Measurements from ENCODE around the gene DPF3. TPM values are rescaled to one million over a fixed set of nuclear protein-coding genes. Genes with fewer than 3 reads are reported as not detected.

Gene DPF3
- total and polyA plus RNA-seq, 9 of the 15 experiments (the other 6 are each of a cell fraction or from before 2014, with no cell fraction given): 0.21 to 4.9 (median 1.2) TPM

- CTCF ChIA-PET (ENCODE audit: low intra/inter-chr PET ratio): no interaction called here
- Histone ChIP-seq H3K36me3 (ENCODE audit: control insufficient read depth, insufficient read depth, low read length) (no peaks in the 10 kb centered on the region), H3K9me3 (replicated peaks; ENCODE audit: control insufficient read depth, insufficient read depth, low read depth, low read length) (no peaks in the 10 kb centered on the region), H3K27ac (ENCODE audit: extremely low read depth, low read depth, low read length) (no peak overlapping the region), H3K4me2 (ENCODE audit: insufficient read depth, low read length) (no peak overlapping the region), H3K79me2 (ENCODE audit: control insufficient read depth, insufficient read depth, low read length) (no peaks in the 10 kb centered on the region), H3K9ac (ENCODE audit: insufficient read depth in 1 of 2, low read depth in 2 of 2, low read length in 2 of 2) (no peak overlapping the region), H4K20me1 (replicated peaks; ENCODE audit: control insufficient read depth, insufficient read depth, low read length) (no peaks in the 10 kb centered on the region), H2AFZ (ENCODE audit: low read depth, low read length) (no peak overlapping the region), H3K27me3 (ENCODE audit: control insufficient read depth in 2 of 2, insufficient read depth in 2 of 2, low read length in 2 of 2) (no peaks in the 10 kb centered on the region; a peak in 1 of 5 replicates), H3K4me3 (no peak overlapping the region), H3K4me1 (replicated peaks in 1 of 2; ENCODE audit: control insufficient read depth in 2 of 2, insufficient read depth in 2 of 2, low read length in 2 of 2) (peaks cover 0 to 2% of the 10 kb centered on the region in 2 experiments; a peak in 2 of 5 replicates), H3K9me1 (ENCODE audit: control insufficient read depth, insufficient read depth, low read length) (no peaks in the 10 kb centered on the region)
- in situ Hi-C loops (cut with MboI) (no loop called here), intact Hi-C loops (cut with micrococcal nuclease) (loop anchor here (2.0 kb wide), 1 partner anchor 50 kb away; no protein-coding TSS in a partner anchor)
- POLR2A ChIA-PET: interaction anchor here (0.6 kb wide), 1 partner anchor 33 kb away, joined by 4 read pairs; no protein-coding TSS in a partner anchor
- BruUV-seq (replicated peaks): no TSS peak
- WGBS (ENCODE audit: insufficient coverage, low coverage, missing lambda C conversion rate): 43% methylated on average over 12 of the region's 13 CpGs
- TF ChIP-seq ZNF282 (CRISPR knock-in tag; IDR thresholded peaks at IDR 0.05) (no peak), RFX1 (IDR thresholded peaks at IDR 0.05) (no peak), MAFK (IDR thresholded peaks at IDR 0.05; ENCODE audit: low read length) (no peak), RHOXF2B (CRISPR knock-in tag; conservative IDR thresholded peaks at IDR 0.05) (no peak), NFIC (IDR thresholded peaks at IDR 0.05) (no peak), GABPA (tag; conservative IDR thresholded peaks at IDR 0.05; ENCODE audit: low read depth) (no peak), EHMT2 (IDR thresholded peaks at IDR 0.05) (no peak), HMG20A (CRISPR knock-in tag; conservative IDR thresholded peaks at IDR 0.05) (no peak)
- TF ChIP-seq, protein P1, sequence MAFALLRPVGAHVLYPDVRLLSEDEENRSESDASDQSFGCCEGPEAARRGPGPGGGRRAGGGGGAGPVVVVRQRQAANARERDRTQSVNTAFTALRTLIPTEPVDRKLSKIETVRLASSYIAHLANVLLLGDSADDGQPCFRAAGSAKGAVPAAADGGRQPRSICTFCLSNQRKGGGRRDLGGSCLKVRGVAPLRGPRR (CRISPR knock-in tag; IDR thresholded peaks at IDR 0.05): no peak
- ATAC-seq (no peak), DNase-seq (ENCODE audit: extremely low read depth in 1 of 4, low spot score in 3 of 4) (no peak), FAIRE-seq (no peak)
Measured at GRCh38 chr14:72786378-72787350, 107.2 kb downstream of the DPF3 start.

All from K562 (cell line).